Activated CD8-positive, alpha-beta memory T cell treated with anti-CD3 and anti-CD28 coated beads for 36 hours (primary cell): ENCODE measurements around the gene GFRA3. TPM values are rescaled to one million over a fixed set of nuclear protein-coding genes. Genes with fewer than 3 reads are reported as not detected.

Experiments
- CTCF ChIA-PET: fragments of 350-600 bp; sonication (Branson Sonifier 250); formaldehyde crosslinking; loops from one replicate; lab custom pipeline; 2021; ENCODE audit warnings: antibody characterized with exemption; lab: Charles Lee
- POLR2A ChIA-PET: fragments of 350-600 bp; sonication (Branson Sonifier 250); formaldehyde crosslinking; loops from one replicate; lab custom pipeline; 2021; ENCODE audit warnings: antibody characterized with exemption; lab: Charles Lee
- total RNA-seq, 2 experiments: library from RNA; stranded (reverse); gene quantifications; one replicate each; pipeline ENCODE4 v1.2.3, GENCODE V29; 2021

The GFRA3 gene
- total RNA-seq, 2 experiments from 2014 or later, result 0.10 TPM; not detected in 1

- CTCF ChIA-PET, result no interaction called here
- POLR2A ChIA-PET, result no interaction called here
Measured at GRCh38 chr5:138216799-138217198, 57.6 kb downstream of the GFRA3 start.

- CTCF ChIA-PET, result interaction anchor here (0.9 to 1.7 kb wide), 4 partner anchors 35 to 138 kb away, joined by 3 to 6 read pairs (median 4); partner anchors contain the start of gene BRD8
- POLR2A ChIA-PET, result interaction anchor here (0.8 kb wide), 1 partner anchor 29 kb away, joined by 3 read pairs; no protein-coding TSS in a partner anchor
Measured at GRCh38 chr5:138213161-138214029, 61.0 kb downstream of the GFRA3 start, which contains the start of gene CDC23. CDC23 (minus strand) TSS chr5:138213323; CDS start chr5:138213312, 11 bp downstream.

- POLR2A ChIA-PET, result interaction anchor here (0.8 kb wide), 1 partner anchor 28 kb away, joined by 3 read pairs; no protein-coding TSS in a partner anchor
- CTCF ChIA-PET, result interaction anchor here (0.9 to 1.7 kb wide), 2 partner anchors 130 to 139 kb away, joined by 4 to 6 read pairs; no protein-coding TSS in a partner anchor
Measured at GRCh38 chr5:138212828-138213160, 61.6 kb downstream of the GFRA3 start.

- ChIA-PET CTCF (no interaction called here), POLR2A (no interaction called here)
Measured at GRCh38 chr5:138210985-138211384, 63.4 kb downstream of the GFRA3 start.

Other genes starting within 250 kb of the GFRA3 start
- gene FAM13B, start 241.5 kb downstream of the GFRA3 start, total RNA-seq, result 10 to 100 TPM; 17.1 to 20.8 TPM
- not detected for gene WNT8A, start 190.6 kb downstream of the GFRA3 start, total RNA-seq
- gene NME5, start 135.2 kb downstream of the GFRA3 start, total RNA-seq, result not detected
- gene BRD8, start 96.0 kb downstream of the GFRA3 start, total RNA-seq, result 10 to 100 TPM; 56.4 to 56.8 TPM
- gene KIF20A, start 95.5 kb downstream of the GFRA3 start, total RNA-seq, result 10 to 100 TPM; 35.8 to 37.5 TPM
- 10 to 100 TPM; 48.0 to 50.0 TPM for gene CDC23, start 61.3 kb downstream of the GFRA3 start, total RNA-seq
- 1 to 10 TPM; 6.1 to 6.2 TPM for gene CDC25C, start 57.2 kb upstream of the GFRA3 start, total RNA-seq
- 10 to 100 TPM; 29.7 to 31.7 TPM for gene FAM53C, start 63.6 kb upstream of the GFRA3 start, total RNA-seq
- 10 to 100 TPM; 38.8 to 39.4 TPM for gene KDM3B, start 78.1 kb upstream of the GFRA3 start, total RNA-seq
- 1 to 10 TPM; 5.1 to 6.2 TPM for gene REEP2, start 164.4 kb upstream of the GFRA3 start, total RNA-seq
- gene EGR1, start 190.9 kb upstream of the GFRA3 start, total RNA-seq, result 10 to 100 TPM; 16.6 to 17.3 TPM